ENCODE measurements around the gene CETN1. TPM values are rescaled to one million over a fixed set of nuclear protein-coding genes. Genes with fewer than 3 reads are reported as not detected.
A peak's percentile ranks its signal among the peaks of the same experiment; 100 is the strongest.

Gene CETN1
- total RNA-seq, 2 experiments from 2014 or later: not detected

DNA sequence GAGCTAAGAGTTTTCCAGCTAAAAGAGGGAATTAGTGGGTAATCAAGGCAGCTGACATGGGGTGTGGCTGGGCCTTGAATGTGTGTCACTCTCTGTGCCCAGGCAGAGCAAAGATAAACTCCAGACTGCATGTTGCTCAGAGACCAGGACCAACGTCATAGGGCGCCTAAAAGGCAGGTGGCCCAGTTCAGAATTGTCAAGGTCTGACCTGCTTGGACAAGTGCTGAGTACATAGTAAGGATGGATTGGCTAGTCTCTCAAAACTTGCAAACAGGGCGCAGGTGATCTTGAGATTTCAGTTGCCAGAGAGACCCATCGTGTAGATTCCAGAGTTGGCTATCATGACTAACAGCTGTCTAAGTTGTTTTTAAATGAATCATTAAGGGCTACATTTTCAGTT lies 35.6 kb downstream of the CETN1 start:
- ChIA-PET CTCF (interaction anchor here (1.1 to 1.5 kb wide), 6 partner anchors 9 to 223 kb away, joined by 3 to 6 read pairs (median 4); no protein-coding TSS in a partner anchor), POLR2A (no interaction called here)
- Mint-ChIP-seq H3K27ac (no peak overlapping the region), H3K27me3 (ENCODE audit: low read depth) (peaks cover 13% of the 10 kb centered on the region), H3K36me3 (ENCODE audit: low read depth) (no peaks in the 10 kb centered on the region), H3K4me1 (ENCODE audit: low read depth) (no peaks in the 10 kb centered on the region), H3K9me3 (ENCODE audit: insufficient read depth) (no peaks in the 10 kb centered on the region), H3K4me3 (no peak overlapping the region)
- ATAC-seq (no peak), DNase-seq (no peak)

DNA sequence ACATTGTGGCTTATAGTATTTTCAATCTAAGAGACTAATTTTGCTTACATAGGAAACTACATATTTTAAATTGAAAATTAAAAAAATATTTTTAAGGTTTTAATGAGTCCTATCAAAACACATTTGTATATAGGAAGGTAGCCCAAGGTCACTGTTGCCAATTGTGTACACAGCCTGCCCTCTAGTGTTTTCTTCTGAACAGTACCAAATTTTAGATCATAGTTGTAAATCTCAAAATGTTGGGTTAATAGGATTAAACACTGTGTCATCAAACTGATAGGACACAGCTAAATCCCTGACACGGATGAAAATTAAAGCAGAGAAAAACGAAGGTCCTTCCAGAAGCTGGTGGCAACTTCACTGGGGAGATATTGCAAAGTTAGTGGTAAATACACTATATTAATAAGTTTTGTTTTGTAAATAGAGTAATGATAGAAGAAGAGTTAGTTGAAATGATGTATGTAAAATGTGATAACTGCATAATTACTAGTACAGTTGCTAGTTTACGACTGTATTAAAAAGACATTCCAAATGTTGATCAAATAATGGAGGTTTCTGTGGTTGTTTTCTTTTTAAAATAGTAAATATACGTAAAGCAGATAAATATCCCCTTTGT lies 36.3 kb downstream of the CETN1 start:
- no peak for ATAC-seq
- no peak for DNase-seq
- POLR2A ChIA-PET: no interaction called here

DNA sequence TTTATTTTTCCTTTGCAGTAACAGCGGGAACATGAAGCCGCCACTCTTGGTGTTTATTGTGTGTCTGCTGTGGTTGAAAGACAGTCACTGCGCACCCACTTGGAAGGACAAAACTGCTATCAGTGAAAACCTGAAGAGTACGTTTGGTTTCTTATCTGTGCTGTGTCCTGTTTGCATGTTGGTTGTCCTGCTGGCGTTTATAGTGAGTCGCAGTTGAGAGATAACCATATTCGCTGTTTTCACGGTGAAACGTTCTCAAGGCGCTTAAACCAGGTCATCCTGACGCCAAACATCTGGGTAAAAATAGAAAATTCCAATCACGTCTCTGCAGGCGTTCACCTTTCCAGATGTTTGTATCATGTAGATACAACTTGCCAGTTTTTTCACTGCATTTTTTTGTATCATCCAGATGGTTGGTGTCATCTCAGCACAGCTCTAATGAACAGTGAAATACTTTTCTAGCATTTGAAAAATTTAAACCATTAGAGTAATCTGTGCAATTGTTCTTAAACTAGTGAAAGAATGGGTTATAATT lies 37.9 kb downstream of the CETN1 start:
- Mint-ChIP-seq H3K4me3 (no peak overlapping the region), H3K27ac (no peak overlapping the region), H3K36me3 (ENCODE audit: low read depth) (no peaks in the 10 kb centered on the region), H3K4me1 (ENCODE audit: low read depth) (no peaks in the 10 kb centered on the region), H3K9me3 (ENCODE audit: insufficient read depth) (no peaks in the 10 kb centered on the region), H3K27me3 (ENCODE audit: low read depth) (peaks cover 19% of the 10 kb centered on the region)
- POLR2A ChIA-PET: no interaction called here
- DNase-seq (no peak), ATAC-seq (no peak)
- CTCF ChIA-PET: interaction anchor here (1.2 to 1.5 kb wide), 3 partner anchors 10 to 221 kb away, joined by 3 to 9 read pairs (median 7); no protein-coding TSS in a partner anchor

More for the DNA sequence above, 36.3 kb downstream of the CETN1 start:
- no peaks in the 10 kb centered on the region for H3K36me3 Mint-ChIP-seq (ENCODE audit: low read depth)
- H3K27ac Mint-ChIP-seq: no peak overlapping the region
- H3K27me3 Mint-ChIP-seq (ENCODE audit: low read depth): peaks cover 16% of the 10 kb centered on the region
- no peak overlapping the region for H3K4me3 Mint-ChIP-seq
- no peaks in the 10 kb centered on the region for H3K9me3 Mint-ChIP-seq (ENCODE audit: insufficient read depth)
- no peaks in the 10 kb centered on the region for H3K4me1 Mint-ChIP-seq (ENCODE audit: low read depth)
- CTCF ChIA-PET: interaction anchor here (1.4 to 1.5 kb wide), 3 partner anchors 8 to 223 kb away, joined by 4 to 5 read pairs (median 5); no protein-coding TSS in a partner anchor

DNA sequence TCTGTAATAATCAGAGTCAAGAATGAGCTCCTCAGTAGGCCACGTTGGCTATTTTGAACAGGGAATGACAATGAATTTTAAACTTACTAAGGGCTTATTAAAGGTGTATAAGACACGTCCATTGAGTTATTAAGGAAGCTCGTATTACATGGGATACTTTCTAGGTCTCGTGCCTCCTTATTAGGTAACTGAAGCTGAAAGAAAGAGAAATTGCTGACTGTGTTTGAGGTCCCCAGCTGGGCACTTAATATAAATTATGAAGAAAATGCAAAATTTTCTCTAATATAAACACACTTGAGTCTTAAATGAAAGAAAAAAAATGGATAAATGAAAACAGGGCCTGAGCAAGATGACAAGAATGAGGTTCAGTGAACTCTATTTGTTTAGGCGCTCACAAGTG lies 38.4 kb downstream of the CETN1 start:
- Mint-ChIP-seq H3K36me3 (ENCODE audit: low read depth) (no peaks in the 10 kb centered on the region), H3K27ac (no peak overlapping the region), H3K27me3 (ENCODE audit: low read depth) (peaks cover 19% of the 10 kb centered on the region), H3K9me3 (ENCODE audit: insufficient read depth) (no peaks in the 10 kb centered on the region), H3K4me1 (ENCODE audit: low read depth) (no peaks in the 10 kb centered on the region), H3K4me3 (no peak overlapping the region)
- ChIA-PET POLR2A (interaction anchor here (0.7 kb wide), 1 partner anchor 40 kb away, joined by 3 read pairs; no protein-coding TSS in a partner anchor), CTCF (interaction anchor here (1.2 to 1.5 kb wide), 3 partner anchors 9 to 221 kb away, joined by 3 to 9 read pairs (median 7); no protein-coding TSS in a partner anchor)
- DNase-seq (no peak), ATAC-seq (no peak)

DNA sequence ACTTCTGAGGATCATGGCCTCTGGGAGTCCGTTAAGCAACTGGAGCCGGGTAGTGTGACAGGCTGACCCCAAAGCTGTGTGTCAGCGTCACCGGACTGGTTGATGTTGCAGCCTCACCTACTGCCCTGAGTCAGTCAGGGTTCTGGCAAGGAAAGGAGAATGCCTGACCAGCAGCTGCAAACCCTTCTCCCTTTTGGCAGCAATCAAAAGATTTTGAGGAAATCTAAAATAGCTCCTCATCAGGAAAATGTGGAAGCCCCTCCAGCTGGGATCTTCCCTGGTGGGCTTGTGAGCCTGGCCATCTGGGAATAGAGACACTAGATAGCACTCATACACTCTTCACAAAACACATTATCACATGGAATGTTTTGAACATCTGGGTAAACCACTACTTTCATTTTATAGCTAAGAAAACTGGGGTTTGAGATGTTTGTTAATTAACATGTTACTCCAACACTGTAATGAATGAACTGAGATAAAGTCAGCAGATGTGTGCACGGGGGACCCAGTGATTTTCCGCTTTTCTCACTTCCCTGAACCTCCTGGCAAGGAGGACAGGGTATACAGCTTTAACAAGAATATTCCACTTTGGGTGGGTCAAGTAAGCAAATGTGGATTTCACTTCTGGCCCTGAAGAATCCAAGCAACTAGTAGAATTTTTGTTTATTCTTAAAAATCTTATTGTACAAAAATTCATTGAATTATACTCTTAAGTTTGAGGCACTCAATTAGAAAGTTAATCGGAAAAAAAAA lies 41.3 kb downstream of the CETN1 start:
- POLR2A ChIA-PET: no interaction called here
- ATAC-seq (no peak), DNase-seq (no peak)
- Mint-ChIP-seq H3K27ac (no peak overlapping the region), H3K4me1 (ENCODE audit: low read depth) (peaks cover 2% of the 10 kb centered on the region), H3K9me3 (ENCODE audit: insufficient read depth) (no peaks in the 10 kb centered on the region), H3K27me3 (ENCODE audit: low read depth) (peaks cover 29% of the 10 kb centered on the region), H3K4me3 (no peak overlapping the region), H3K36me3 (ENCODE audit: low read depth) (no peaks in the 10 kb centered on the region)
- CTCF ChIA-PET: interaction anchor here (1.5 to 8.9 kb wide), 5 partner anchors 8 to 219 kb away, joined by 3 to 104 read pairs (median 4); no protein-coding TSS in a partner anchor

DNA sequence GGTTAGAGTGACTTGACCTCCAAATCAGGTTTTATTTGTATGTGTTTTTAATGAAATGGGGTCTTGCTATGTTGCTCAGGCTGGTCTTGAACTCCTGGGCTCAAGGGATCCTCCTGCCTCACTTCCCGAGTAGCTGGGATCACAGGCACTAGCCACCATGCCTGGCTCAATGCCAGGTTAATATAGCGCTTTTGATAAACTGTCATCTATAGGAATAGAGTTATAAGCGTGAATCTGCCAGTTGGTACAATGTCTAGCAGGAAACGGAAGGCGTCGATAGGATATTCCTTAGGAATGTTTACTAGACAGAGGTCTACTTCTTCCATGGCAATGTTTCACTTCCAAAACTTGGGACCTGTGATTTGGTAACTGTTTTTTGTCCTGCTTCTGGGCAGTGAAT lies 42.1 kb downstream of the CETN1 start:
- Mint-ChIP-seq H3K36me3 (ENCODE audit: low read depth) (no peaks in the 10 kb centered on the region), H3K27me3 (ENCODE audit: low read depth) (peaks cover 33% of the 10 kb centered on the region), H3K4me1 (ENCODE audit: low read depth) (peaks cover 2% of the 10 kb centered on the region), H3K9me3 (ENCODE audit: insufficient read depth) (no peaks in the 10 kb centered on the region), H3K4me3 (no peak overlapping the region), H3K27ac (no peak overlapping the region)
- CTCF ChIA-PET: interaction anchor here (1.5 to 8.9 kb wide), 3 partner anchors 24 to 218 kb away, joined by 4 to 104 read pairs (median 69); no protein-coding TSS in a partner anchor
- DNase-seq (no peak), ATAC-seq (no peak)
- POLR2A ChIA-PET: no interaction called here

DNA sequence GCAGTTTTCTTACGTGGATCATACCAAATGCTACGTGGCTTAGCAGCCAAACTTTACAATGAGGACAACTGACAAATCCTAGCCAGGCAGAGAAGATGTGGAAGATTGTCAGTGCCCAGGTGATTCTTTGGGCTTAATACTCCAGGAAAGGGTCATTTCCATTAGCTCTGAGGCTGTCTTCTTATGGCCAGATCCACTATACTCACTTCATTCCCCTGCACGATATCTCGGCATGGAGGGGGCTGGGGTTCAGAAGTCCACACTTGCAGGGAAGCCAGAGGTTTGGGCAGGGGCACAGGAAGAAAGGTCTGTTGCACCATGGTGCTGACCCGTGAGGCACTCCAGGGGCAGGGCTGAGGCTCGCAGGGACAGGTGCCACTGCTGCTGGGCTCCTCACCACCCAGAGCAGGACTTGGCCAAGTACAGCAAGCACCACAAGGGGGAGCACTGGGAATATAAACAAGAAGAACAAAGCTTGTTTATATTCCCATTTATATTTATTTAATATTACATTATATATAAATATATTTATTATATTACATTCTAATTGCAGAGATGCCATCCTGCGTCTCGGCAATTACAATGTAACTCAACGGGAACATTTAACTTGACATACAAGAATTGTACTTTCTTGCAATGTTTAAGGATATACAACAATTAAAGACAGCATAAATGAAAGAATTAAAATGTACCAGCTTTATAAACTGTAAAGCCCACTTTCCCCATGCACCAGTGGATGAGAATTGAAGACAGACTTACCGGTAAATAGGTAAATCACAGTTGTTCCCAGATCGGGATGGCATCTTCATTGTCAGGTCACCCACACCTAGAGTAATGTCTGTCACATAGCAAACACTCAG lies 43.8 kb downstream of the CETN1 start:
- ATAC-seq (peak; percentile 89), DNase-seq (peak; percentile 80)
- H3K4me3 Mint-ChIP-seq: no peak overlapping the region
- ChIA-PET POLR2A (interaction anchor here (0.8 to 2.7 kb wide), 3 partner anchors 35 to 206 kb away, joined by 3 to 11 read pairs (median 3); no protein-coding TSS in a partner anchor), CTCF (interaction anchor here (0.6 to 8.9 kb wide), 27 partner anchors 8 to 282 kb away, joined by 3 to 104 read pairs (median 4); partner anchors contain the start of genes CLUL1 and TYMS)
- peaks cover 31% of the 10 kb centered on the region for H3K27me3 Mint-ChIP-seq (ENCODE audit: low read depth)
- no peak overlapping the region for H3K27ac Mint-ChIP-seq
- H3K4me1 Mint-ChIP-seq (ENCODE audit: low read depth): peaks cover 2% of the 10 kb centered on the region
- H3K9me3 Mint-ChIP-seq (ENCODE audit: insufficient read depth): no peaks in the 10 kb centered on the region
- no peaks in the 10 kb centered on the region for H3K36me3 Mint-ChIP-seq (ENCODE audit: low read depth)

DNA sequence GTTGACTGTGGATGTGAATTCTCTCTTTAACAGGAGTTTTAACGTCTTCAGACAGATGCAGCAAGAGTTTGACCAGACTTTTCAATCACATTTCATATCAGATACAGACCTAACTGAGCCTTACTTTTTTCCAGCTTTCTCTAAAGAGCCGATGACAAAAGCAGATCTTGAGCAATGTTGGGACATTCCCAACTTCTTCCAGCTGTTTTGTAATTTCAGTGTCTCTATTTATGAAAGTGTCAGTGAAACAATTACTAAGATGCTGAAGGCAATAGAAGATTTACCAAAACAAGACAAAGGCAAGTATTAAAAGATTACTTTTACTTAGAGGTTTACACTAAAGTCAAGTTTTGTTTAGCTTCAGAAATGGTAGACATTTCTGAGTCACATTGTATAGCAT lies 47.1 kb downstream of the CETN1 start:
- POLR2A ChIA-PET: interaction anchor here (0.7 kb wide), 1 partner anchor 31 kb away, joined by 3 read pairs; no protein-coding TSS in a partner anchor
- peaks cover 2% of the 10 kb centered on the region for H3K4me1 Mint-ChIP-seq (ENCODE audit: low read depth)
- no peaks in the 10 kb centered on the region for H3K9me3 Mint-ChIP-seq (ENCODE audit: insufficient read depth)
- no peaks in the 10 kb centered on the region for H3K36me3 Mint-ChIP-seq (ENCODE audit: low read depth)
- peaks cover 30% of the 10 kb centered on the region for H3K27me3 Mint-ChIP-seq (ENCODE audit: low read depth)
- ATAC-seq (no peak), DNase-seq (no peak)
- no peak overlapping the region for H3K4me3 Mint-ChIP-seq
- H3K27ac Mint-ChIP-seq: no peak overlapping the region
- CTCF ChIA-PET: interaction anchor here (1.0 to 8.9 kb wide), 5 partner anchors 9 to 213 kb away, joined by 3 to 104 read pairs (median 6); partner anchors contain the start of genes ENOSF1 and TYMS

DNA sequence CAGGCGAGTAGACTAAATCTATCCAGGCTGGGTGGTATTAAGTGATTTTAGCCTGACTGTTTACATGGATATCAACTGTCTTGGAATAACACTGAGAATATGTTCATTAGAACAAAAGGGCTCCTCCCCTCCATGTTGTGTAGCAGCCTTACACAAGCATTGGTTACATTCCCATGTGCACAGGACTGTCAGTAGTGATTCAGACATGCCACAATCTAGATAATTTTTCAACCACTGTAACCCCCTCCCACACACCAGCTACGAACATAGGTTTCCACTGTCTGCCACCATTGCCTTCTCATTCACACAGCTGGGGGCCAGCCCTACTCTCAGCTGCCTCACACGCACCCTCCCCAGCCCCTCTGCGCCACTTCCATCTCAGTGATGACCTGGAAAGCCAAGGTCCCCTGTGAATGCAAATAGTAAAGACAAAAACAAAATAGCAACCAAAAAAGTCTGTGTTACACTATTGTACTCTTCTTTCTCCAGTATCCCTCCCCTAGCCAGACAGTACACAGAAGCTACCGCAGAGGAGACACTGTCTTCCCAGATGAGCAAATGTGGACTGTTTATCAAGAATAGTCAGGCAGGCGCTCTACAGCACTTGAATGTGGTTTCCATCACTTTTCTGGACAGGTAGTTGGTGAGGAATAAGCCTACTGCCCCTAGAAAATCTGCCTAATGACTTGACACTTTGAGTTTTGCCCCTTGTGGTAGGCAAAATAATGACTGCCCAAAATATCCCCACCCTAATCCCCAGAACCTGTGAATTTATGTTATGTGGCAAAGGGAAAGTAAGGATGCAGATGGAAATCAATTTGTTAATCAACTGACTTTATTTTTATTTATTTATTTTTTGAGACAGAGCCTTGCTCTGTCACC lies 49.3 kb downstream of the CETN1 start:
- Mint-ChIP-seq H3K4me3 (no peak overlapping the region), H3K27ac (no peak overlapping the region), H3K36me3 (ENCODE audit: low read depth) (no peaks in the 10 kb centered on the region), H3K27me3 (ENCODE audit: low read depth) (peaks cover 33% of the 10 kb centered on the region), H3K9me3 (ENCODE audit: insufficient read depth) (no peaks in the 10 kb centered on the region), H3K4me1 (ENCODE audit: low read depth) (no peaks in the 10 kb centered on the region)
- DNase-seq: no peak
- ChIA-PET CTCF (interaction anchor here (1.1 to 1.3 kb wide), 2 partner anchors 9 to 28 kb away, joined by 3 to 4 read pairs; partner anchors contain the start of gene TYMS), POLR2A (no interaction called here)
- ATAC-seq: no peak

DNA sequence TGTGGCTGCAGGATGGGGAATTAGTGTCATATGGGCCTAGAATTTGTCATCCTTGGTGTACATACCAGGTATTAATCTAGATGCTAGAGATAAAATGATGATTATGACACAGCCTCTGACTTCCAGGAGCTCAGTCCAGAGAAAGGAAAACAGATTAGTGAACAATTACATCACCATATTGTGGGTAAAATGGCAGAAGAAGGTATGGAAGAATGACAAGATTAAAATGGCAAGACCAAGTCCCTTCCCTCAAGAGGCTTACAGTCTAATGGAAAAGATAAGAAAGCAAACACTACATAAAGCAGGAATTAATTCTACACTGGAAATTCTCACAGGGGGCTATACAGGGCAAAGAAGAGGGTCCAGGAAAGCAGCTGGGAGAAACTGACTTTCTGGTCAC lies 51.4 kb downstream of the CETN1 start:
- DNase-seq (no peak), ATAC-seq (no peak)
- Mint-ChIP-seq H3K4me1 (ENCODE audit: low read depth) (no peaks in the 10 kb centered on the region), H3K9me3 (ENCODE audit: insufficient read depth) (no peaks in the 10 kb centered on the region), H3K36me3 (ENCODE audit: low read depth) (no peaks in the 10 kb centered on the region), H3K27ac (no peak overlapping the region), H3K27me3 (ENCODE audit: low read depth) (peaks cover 24% of the 10 kb centered on the region), H3K4me3 (no peak overlapping the region)
- CTCF ChIA-PET: interaction anchor here (0.9 to 2.5 kb wide), 3 partner anchors 16 to 208 kb away, joined by 3 to 7 read pairs (median 6); no protein-coding TSS in a partner anchor
- POLR2A ChIA-PET: interaction anchor here (0.9 kb wide), 1 partner anchor 51 kb away, joined by 3 read pairs; no protein-coding TSS in a partner anchor

Data from activated CD8-positive, alpha-beta T cell treated with anti-CD3 and anti-CD28 coated beads, Interleukin-2, amount 10 ng/mL, durations not matched to agents 7 days and 5 days (primary cell).